Measurements from ENCODE around the gene GRAMD2A. TPM values are rescaled to one million over a fixed set of nuclear protein-coding genes. Genes with fewer than 3 reads are reported as not detected.

The GRAMD2A gene
- total and polyA plus RNA-seq, 2 donors (not counting 3 experiments of a cell fraction or from before 2014, with no cell fraction given), result 0.08 to 0.29 TPM

DNA sequence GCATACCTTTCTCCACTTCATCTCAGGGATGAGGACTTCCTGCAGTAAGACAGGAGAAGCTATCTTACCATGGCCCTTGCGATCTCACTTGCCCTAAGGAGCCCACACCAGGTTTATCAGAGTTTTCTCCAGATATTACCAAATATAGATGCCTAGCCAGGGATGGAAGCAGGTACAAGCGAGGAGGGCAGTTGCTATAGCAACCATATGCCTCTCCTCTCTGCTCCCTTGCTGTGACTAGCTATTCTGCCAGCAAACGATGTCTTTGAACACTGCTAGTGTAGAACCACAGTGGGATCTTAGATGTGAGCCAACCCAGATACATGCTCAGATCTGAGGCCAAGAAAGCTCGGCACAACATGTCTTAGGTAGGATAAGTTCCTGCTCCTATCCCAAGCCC, 33.9 kb downstream of the GRAMD2A start:
- H3K36me3 ChIP-seq (ENCODE audit: control insufficient read depth in 2 of 2, extremely low read depth in 1 of 2, insufficient read depth in 2 of 2, low read length in 2 of 2), result no peaks in the 10 kb centered on the region
- TF ChIP-seq FOS (IDR thresholded peaks at IDR 0.05; ENCODE audit: borderline replicate concordance, insufficient read depth, low read length), result no peak
- TF ChIP-seq POLR2AphosphoS5 (IDR thresholded peaks at IDR 0.05; ENCODE audit: insufficient read depth, low read depth, low read length), result no peak
- TF ChIP-seq EZH2 (IDR thresholded peaks at IDR 0.05; ENCODE audit: borderline replicate concordance, low read depth, low read length, severe bottlenecking), result no peak
- TF ChIP-seq GATA2 (IDR thresholded peaks at IDR 0.05; ENCODE audit: insufficient read depth, insufficient read length, low read depth, low read length), result no peak
- H3K27ac ChIP-seq (ENCODE audit: insufficient read depth, low read depth, low read length), result no peak overlapping the region
- FAIRE-seq, result no peak
- CTCF ChIA-PET, result interaction anchor here (1.0 kb wide), 1 partner anchor 10 kb away, joined by 3 read pairs; no protein-coding TSS in a partner anchor
- H3K9me3 ChIP-seq (replicated peaks; ENCODE audit: control insufficient read depth, insufficient read depth, low read length), result no peaks in the 10 kb centered on the region
- H3K9ac ChIP-seq (replicated peaks; ENCODE audit: extremely low read depth, insufficient read depth, low read length), result no peak overlapping the region
- BruUV-seq (replicated peaks), result no TSS peak
- no peak overlapping the region for H2AFZ ChIP-seq (ENCODE audit: low read depth, low read length)
- H3K27me3 ChIP-seq (ENCODE audit: control insufficient read depth in 2 of 2, insufficient read depth in 2 of 2, low read length in 2 of 2), result peaks cover 0 to 7% of the 10 kb centered on the region in 2 experiments
- H3K4me1 ChIP-seq (ENCODE audit: control insufficient read depth, extremely low read depth, insufficient read depth, low read length), result no peaks in the 10 kb centered on the region
- no peak overlapping the region for H3K4me3 ChIP-seq (replicated peaks in 1 of 3; ENCODE audit: insufficient read depth in 1 of 3, low read depth in 1 of 3, low read length in 3 of 3)
- dilution Hi-C loops (cut with MboI; ENCODE audit: extremely low pct_ligation_motif_present, low sequenced_read_pairs), result no loop called here
- H3K79me2 ChIP-seq (ENCODE audit: control insufficient read depth, insufficient read depth, low read length), result no peaks in the 10 kb centered on the region
- H3K9me1 ChIP-seq (replicated peaks; ENCODE audit: control insufficient read depth, extremely low read depth, insufficient read depth, low read length), result no peaks in the 10 kb centered on the region
- POLR2A ChIA-PET, result no interaction called here
- no peaks in the 10 kb centered on the region for H4K20me1 ChIP-seq (replicated peaks; ENCODE audit: control insufficient read depth, extremely low read depth, insufficient read depth, low read length)
- no peak overlapping the region for H3K4me2 ChIP-seq (ENCODE audit: insufficient read depth, low read length)
- no peak for DNase-seq (ENCODE audit: low read depth, low spot score)
- intact Hi-C loops (cut with micrococcal nuclease), result no loop called here

GRCh38 chr15:72162569-72162968, 35.0 kb downstream of the GRAMD2A start:
- TF ChIP-seq JUN (IDR thresholded peaks at IDR 0.05; ENCODE audit: borderline replicate concordance, insufficient read depth, insufficient read length, low read depth) (no peak), MYC (IDR thresholded peaks at IDR 0.05; ENCODE audit: low read depth, low read length) (no peak), EZH2 (IDR thresholded peaks at IDR 0.05; ENCODE audit: borderline replicate concordance, low read depth, low read length, severe bottlenecking) (no peak), GATA2 (IDR thresholded peaks at IDR 0.05; ENCODE audit: insufficient read depth, insufficient read length, low read depth, low read length) (no peak), POLR2A (IDR thresholded peaks at IDR 0.05; ENCODE audit: low read depth, low read length) (no peak), POLR2AphosphoS5 (IDR thresholded peaks at IDR 0.05; ENCODE audit: insufficient read depth, low read depth, low read length) (no peak), FOS (IDR thresholded peaks at IDR 0.05; ENCODE audit: borderline replicate concordance, insufficient read depth, low read length) (no peak)
- TF ChIP-seq, protein P1, sequence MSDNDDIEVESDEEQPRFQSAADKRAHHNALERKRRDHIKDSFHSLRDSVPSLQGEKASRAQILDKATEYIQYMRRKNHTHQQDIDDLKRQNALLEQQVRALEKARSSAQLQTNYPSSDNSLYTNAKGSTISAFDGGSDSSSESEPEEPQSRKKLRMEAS (IDR thresholded peaks at IDR 0.05; ENCODE audit: insufficient read depth, insufficient read length), result no peak
- TF ChIP-seq, protein P2, sequence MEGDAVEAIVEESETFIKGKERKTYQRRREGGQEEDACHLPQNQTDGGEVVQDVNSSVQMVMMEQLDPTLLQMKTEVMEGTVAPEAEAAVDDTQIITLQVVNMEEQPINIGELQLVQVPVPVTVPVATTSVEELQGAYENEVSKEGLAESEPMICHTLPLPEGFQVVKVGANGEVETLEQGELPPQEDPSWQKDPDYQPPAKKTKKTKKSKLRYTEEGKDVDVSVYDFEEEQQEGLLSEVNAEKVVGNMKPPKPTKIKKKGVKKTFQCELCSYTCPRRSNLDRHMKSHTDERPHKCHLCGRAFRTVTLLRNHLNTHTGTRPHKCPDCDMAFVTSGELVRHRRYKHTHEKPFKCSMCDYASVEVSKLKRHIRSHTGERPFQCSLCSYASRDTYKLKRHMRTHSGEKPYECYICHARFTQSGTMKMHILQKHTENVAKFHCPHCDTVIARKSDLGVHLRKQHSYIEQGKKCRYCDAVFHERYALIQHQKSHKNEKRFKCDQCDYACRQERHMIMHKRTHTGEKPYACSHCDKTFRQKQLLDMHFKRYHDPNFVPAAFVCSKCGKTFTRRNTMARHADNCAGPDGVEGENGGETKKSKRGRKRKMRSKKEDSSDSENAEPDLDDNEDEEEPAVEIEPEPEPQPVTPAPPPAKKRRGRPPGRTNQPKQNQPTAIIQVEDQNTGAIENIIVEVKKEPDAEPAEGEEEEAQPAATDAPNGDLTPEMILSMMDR (IDR thresholded peaks at IDR 0.05; ENCODE audit: extremely low read depth in 1 of 2, insufficient read depth in 1 of 2, low read depth in 1 of 2, low read length in 2 of 2), result no peak
- H3K79me2 ChIP-seq (ENCODE audit: control insufficient read depth, insufficient read depth, low read length), result no peaks in the 10 kb centered on the region
- no peak overlapping the region for H3K4me3 ChIP-seq (replicated peaks in 1 of 3; ENCODE audit: insufficient read depth in 1 of 3, low read depth in 1 of 3, low read length in 3 of 3)
- H3K4me2 ChIP-seq (ENCODE audit: insufficient read depth, low read length), result no peak overlapping the region
- no peak overlapping the region for H3K9ac ChIP-seq (replicated peaks; ENCODE audit: extremely low read depth, insufficient read depth, low read length)
- no peaks in the 10 kb centered on the region for H3K36me3 ChIP-seq (ENCODE audit: control insufficient read depth in 2 of 2, extremely low read depth in 1 of 2, insufficient read depth in 2 of 2, low read length in 2 of 2)
- dilution Hi-C loops (cut with MboI; ENCODE audit: extremely low pct_ligation_motif_present, low sequenced_read_pairs), result no loop called here
- DNase-seq (ENCODE audit: low read depth, low spot score) (no peak), FAIRE-seq (no peak)
- ChIA-PET POLR2A (no interaction called here), CTCF (interaction anchor here (0.7 to 1.2 kb wide), 4 partner anchors 9 to 419 kb away, joined by 3 read pairs; no protein-coding TSS in a partner anchor)
- H2AFZ ChIP-seq (ENCODE audit: low read depth, low read length), result no peak overlapping the region
- BruUV-seq (replicated peaks), result no TSS peak
- intact Hi-C loops (cut with micrococcal nuclease), result no loop called here
- H4K20me1 ChIP-seq (replicated peaks; ENCODE audit: control insufficient read depth, extremely low read depth, insufficient read depth, low read length), result no peaks in the 10 kb centered on the region
- H3K9me3 ChIP-seq (replicated peaks; ENCODE audit: control insufficient read depth, insufficient read depth, low read length), result no peaks in the 10 kb centered on the region
- H3K27ac ChIP-seq (ENCODE audit: insufficient read depth, low read depth, low read length), result no peak overlapping the region
- no peaks in the 10 kb centered on the region for H3K9me1 ChIP-seq (replicated peaks; ENCODE audit: control insufficient read depth, extremely low read depth, insufficient read depth, low read length)
- peaks cover 0 to 3% of the 10 kb centered on the region in 2 experiments for H3K27me3 ChIP-seq (ENCODE audit: control insufficient read depth in 2 of 2, insufficient read depth in 2 of 2, low read length in 2 of 2)
- H3K4me1 ChIP-seq (ENCODE audit: control insufficient read depth, extremely low read depth, insufficient read depth, low read length), result no peaks in the 10 kb centered on the region

Measured in endothelial cell of umbilical vein (primary cell).